AG04450 (cell line): ENCODE results near the gene HPD. TPM values are rescaled to one million over a fixed set of nuclear protein-coding genes. Genes with fewer than 3 reads are reported as not detected.

Experiments
- CTCF ChIA-PET: fragments of 300-600, 350-600 bp; formaldehyde crosslinking; extraction: SDS; loops from one replicate; lab custom pipeline; 2022; ENCODE audit warnings: antibody characterized with exemption, inconsistent platforms; lab: Charles Lee
- POLR2A ChIA-PET: fragments of 350-600 bp; formaldehyde crosslinking; extraction: SDS; loops from one replicate; lab custom pipeline; 2021; ENCODE audit warnings: antibody characterized with exemption, inconsistent platforms; lab: Yijun Ruan, JAX
- DNase-seq: peaks from one replicate; pipeline ENCODE4 v3.0.0-alpha.2; 2011; ENCODE audit warnings: low read depth, low spot score
- H3K27ac ChIP-seq: one replicate; pipeline ENCODE4 v1.5.1; 2012; ENCODE audit warnings: low read depth, low read length, control low read depth
- H3K27me3 ChIP-seq: one replicate; pipeline ENCODE4 v1.6.0; 2012; ENCODE audit warnings: low read length; ENCODE audit not compliant: control insufficient read depth, insufficient read depth
- H3K4me3 ChIP-seq: 2 replicates; pipeline ENCODE4 v1.5.1; 2011; ENCODE audit warnings: mild to moderate bottlenecking, low read depth, low read length, control low read depth
- H3K9me3 ChIP-seq: 2 replicates; pipeline ENCODE4 v1.5.1; 2012; ENCODE audit warnings: low read length; ENCODE audit not compliant: control insufficient read depth, insufficient read depth
- CTCF ChIP-seq: IDR thresholded peaks from 2 replicates; pipeline ENCODE4 v1.5.1; 2011; ENCODE audit warnings: low read depth, low read length, control low read depth, inconsistent platforms
- polyA plus RNA-seq: library from polyadenylated mRNA; depleted of rRNA; stranded (reverse); fragments of >200 nt; gene quantifications from 2 replicates; pipeline ENCODE4 v1.2.3, GENCODE V29; 2011

The HPD gene
- polyA plus RNA-seq, 1 experiment, result 0.05 TPM

- ChIA-PET POLR2A (interaction anchor here (0.6 to 0.8 kb wide), 2 partner anchors 55 to 504 kb away, joined by 3 to 7 read pairs; no protein-coding TSS in a partner anchor), CTCF (interaction anchor here (0.5 to 1.3 kb wide), 3 partner anchors 45 to 144 kb away, joined by 4 to 6 read pairs (median 4); partner anchors contain the start of gene PSMD9)
- no peak for TF ChIP-seq CTCF
- peaks cover 4% of the 10 kb centered on the region; the same call in 1 of the 2 replicates for H3K9me3 ChIP-seq
- H3K27ac ChIP-seq, result no peak overlapping the region
- no peak overlapping the region for H3K4me3 ChIP-seq
- no peaks in the 10 kb centered on the region for H3K27me3 ChIP-seq
- no peak for DNase-seq
Measured at GRCh38 chr12:121843236-121843982, 15.2 kb downstream of the HPD start.

- Histone ChIP-seq H3K27ac (no peak overlapping the region), H3K27me3 (no peaks in the 10 kb centered on the region), H3K4me3 (peak overlapping the region; percentile 75), H3K9me3 (peaks cover 4% of the 10 kb centered on the region; the same call in 1 of the 2 replicates)
- CTCF ChIA-PET, result interaction anchor here (0.7 to 6.8 kb wide), 4 partner anchors 7 to 48 kb away, joined by 4 to 38 read pairs (median 6); partner anchors contain the start of genes PSMD9 and RHOF
- TF ChIP-seq CTCF, result no peak
- no peak for DNase-seq
- POLR2A ChIA-PET, result no interaction called here
Measured at GRCh38 chr12:121839993-121840761, 18.5 kb downstream of the HPD start.

GRCh38 chr12:121839106-121839992 is 19.3 kb downstream of the HPD start:
- CTCF ChIA-PET, result interaction anchor here (0.6 to 6.8 kb wide), 9 partner anchors 11 to 122 kb away, joined by 3 to 38 read pairs (median 5); partner anchors contain the start of gene RHOF
- Histone ChIP-seq H3K27ac (no peak overlapping the region), H3K27me3 (no peaks in the 10 kb centered on the region), H3K9me3 (peaks cover 4% of the 10 kb centered on the region; the same call in 1 of the 2 replicates), H3K4me3 (peak overlapping the region; percentile 75)
- POLR2A ChIA-PET, result interaction anchor here (0.6 kb wide), 2 partner anchors 49 to 184 kb away, joined by 3 read pairs; no protein-coding TSS in a partner anchor
- TF ChIP-seq CTCF, result peak; percentile 57
- peak; percentile 95 for DNase-seq

- H3K4me3 ChIP-seq, result no peak overlapping the region
- DNase-seq, result no peak
- no peaks in the 10 kb centered on the region for H3K27me3 ChIP-seq
- no peak overlapping the region for H3K27ac ChIP-seq
- H3K9me3 ChIP-seq, result peaks cover 4% of the 10 kb centered on the region; the same call in 1 of the 2 replicates
- POLR2A ChIA-PET, result interaction anchor here (0.7 kb wide), 1 partner anchor 11 kb away, joined by 8 read pairs; no protein-coding TSS in a partner anchor
- CTCF ChIA-PET, result interaction anchor here (1.1 to 6.8 kb wide), 5 partner anchors 24 to 51 kb away, joined by 3 to 38 read pairs (median 5); partner anchors contain the start of gene RHOF
- no peak for TF ChIP-seq CTCF
Measured at GRCh38 chr12:121838126-121838525, 20.5 kb downstream of the HPD start.
